Lower leg skin (tissue), 4 donors: ENCODE results near the gene KCNK15. TPM values are rescaled to one million over a fixed set of nuclear protein-coding genes. Genes with fewer than 3 reads are reported as not detected.

ENCODE experiments used
- DNase-seq, 2 donors: peaks; one replicate each; pipeline ENCODE4 v3.0.0-alpha.2; 2019; ENCODE audit warnings: low spot score in 2 of 2
- H3K4me3 ChIP-seq: fragments of 200-600 bp; sonication (generic); 2 replicates; pipeline ENCODE4 v1.5.1; 2017; ENCODE audit warnings: mild to moderate bottlenecking, low read depth; ENCODE audit not compliant: poor library complexity, severe bottlenecking
- CTCF ChIP-seq, 3 donors: fragments of 450-650 bp; IDR thresholded peaks; one replicate each; pipeline ENCODE4 v1.5.1; 2016; ENCODE audit warnings: antibody characterized with exemption in 3 of 3, mild to moderate bottlenecking in 3 of 3, moderate library complexity in 2 of 3
- POLR2A ChIP-seq, 2 donors: fragments of 450-650 bp; IDR thresholded peaks; one replicate each; pipeline ENCODE4 v1.6.1; 2016 to 2017; ENCODE audit warnings: antibody characterized with exemption in 2 of 2, mild to moderate bottlenecking in 1 of 2, moderate library complexity in 1 of 2
- WGBS, 2 donors: methylation state at CpG; one replicate each; pipeline ENCODE4 v1.1.5; 2018; 5-methylcytosine and 5-hydroxymethylcytosine counted together
- intact Hi-C: fragments of 100-400 bp; cut with DNase I; formaldehyde crosslinking; loops from one replicate; pipeline ENCODE4 v1.15.0; 2023; ENCODE audit warnings: low total_unique reads
- total RNA-seq, 4 donors: library from RNA; depleted of rRNA; stranded (reverse); fragments of >200 nt; gene quantifications; one replicate each; pipeline ENCODE4 v1.1.0, GENCODE V29; 2016

Gene KCNK15
- total RNA-seq, 4 donors from 2014 or later = 1.5 to 3.5 (median 2.5) TPM

- H3K4me3 ChIP-seq = no peak overlapping the region
- TF ChIP-seq CTCF (IDR thresholded peaks at IDR 0.05) (no peak), POLR2A (IDR thresholded peaks at IDR 0.05) (no peak)
- WGBS, 2 donors = 74 to 90% methylated on average over 8 of the region's 8 CpGs
- intact Hi-C loops = no loop called here
- no peak for DNase-seq
Observed at GRCh38 chr20:44711237-44711636, 34.4 kb upstream of the KCNK15 start.

GRCh38 chr20:44714102-44714700 is 31.5 kb upstream of the KCNK15 start:
- H3K4me3 ChIP-seq = peak overlapping the region; percentile 0
- intact Hi-C loops = no loop called here
- DNase-seq = no peak
- whole genome bisulfite sequencing, 2 donors = 33 to 34% methylated on average over 13 of the region's 13 CpGs
- TF ChIP-seq CTCF (IDR thresholded peaks at IDR 0.05) (no peak), POLR2A (IDR thresholded peaks at IDR 0.05) (no peak)

GRCh38 chr20:44714701-44715498 is 30.8 kb upstream of the KCNK15 start, which contains the start of gene CCN5:
Gene CCN5 (plus strand): TSS chr20:44715369. CDS start chr20:44715391, 22 bp downstream.
- WGBS, 2 donors = 21 to 28% methylated on average over 27 to 28 of the region's 28 CpGs
- DNase-seq = peak; percentile 83 to 97
- TF ChIP-seq POLR2A (IDR thresholded peaks at IDR 0.05) = no peak
- TF ChIP-seq CTCF (IDR thresholded peaks at IDR 0.05) = no peak
- intact Hi-C loops = no loop called here
- H3K4me3 ChIP-seq = peak within 1 kb of the TSS; percentile 33

GRCh38 chr20:44715499-44716308 is 30.0 kb upstream of the KCNK15 start:
- peak overlapping the region; percentile 33 for H3K4me3 ChIP-seq
- no peak for DNase-seq
- intact Hi-C loops = no loop called here
- WGBS, 2 donors = 36 to 51% methylated on average over 5 of the region's 5 CpGs
- TF ChIP-seq POLR2A (IDR thresholded peaks at IDR 0.05) = no peak

GRCh38 chr20:44716309-44717106 is 29.2 kb upstream of the KCNK15 start:
- no peak for DNase-seq

More at GRCh38 chr20:44716309-44717106, 29.2 kb upstream of the KCNK15 start:
- H3K4me3 ChIP-seq = peak overlapping the region; percentile 33
- 35 to 46% methylated on average over 11 to 13 of the region's 13 CpGs for WGBS, 2 donors
- TF ChIP-seq POLR2A (IDR thresholded peaks at IDR 0.05) = no peak
- no peak for TF ChIP-seq CTCF (IDR thresholded peaks at IDR 0.05)
- intact Hi-C loops = no loop called here
